HEK293 (cell line): ENCODE results near the gene KCND2.

ENCODE experiments used
- CTCF ChIA-PET: fragments of 350-600 bp; formaldehyde crosslinking; extraction: SDS; loops from one replicate; lab custom pipeline; 2021; ENCODE audit warnings: antibody characterized with exemption; lab: Yijun Ruan, JAX
- POLR2A ChIA-PET: fragments of 300-600 bp; formaldehyde crosslinking; extraction: SDS; loops from one replicate; lab custom pipeline; 2020; ENCODE audit warnings: antibody characterized with exemption, inconsistent platforms; lab: Yijun Ruan, JAX
- H3K27ac ChIP-seq: fragments of 200-500 bp; sonication (Bioruptor generic); 2 replicates; pipeline ENCODE4 v1.5.1; 2014; ENCODE audit warnings: low read depth, low read length, control low read depth, inconsistent platforms; ENCODE audit errors: extremely low read depth
- H3K36me3 ChIP-seq, 2 experiments: fragments of 200-500 bp in 1 of 2; sonication (Bioruptor generic) in 1 of 2; 1 replicate in 1 of 2; 2 replicates in 1 of 2; pipeline ENCODE4 v1.5.1; 2014 to 2017; ENCODE audit warnings: inconsistent platforms in 2 of 2, low read length in 2 of 2; ENCODE audit not compliant: control insufficient read depth in 2 of 2, insufficient read depth in 1 of 2
- H3K4me1 ChIP-seq: fragments of 200-500 bp; sonication (Bioruptor generic); 2 replicates; pipeline ENCODE4 v1.5.1; 2014; ENCODE audit warnings: mild to moderate bottlenecking, low read length, inconsistent platforms; ENCODE audit not compliant: control insufficient read depth, insufficient read depth
- H3K4me3 ChIP-seq: 2 replicates; pipeline ENCODE4 v1.5.1; 2011; ENCODE audit warnings: low read depth, mild to moderate bottlenecking, control low read depth, low read length, moderate library complexity
- H3K9me3 ChIP-seq: fragments of 200-500 bp; sonication (Bioruptor generic); 2 replicates; pipeline ENCODE4 v1.5.1; 2014; ENCODE audit warnings: low read depth, low read length, inconsistent platforms; ENCODE audit not compliant: control insufficient read depth, insufficient read depth
- EGR2 ChIP-seq: fragments of 450-650 bp; formaldehyde crosslinking; IDR thresholded peaks from 2 replicates; pipeline ENCODE4 v1.5.1; 2016; ENCODE audit warnings: low read depth, missing biosample characterization, missing genetic modification characterization
- GLI2 ChIP-seq: fragments of 450-650 bp; formaldehyde crosslinking; IDR thresholded peaks from 2 replicates; pipeline ENCODE4; 2017; ENCODE audit warnings: missing biosample characterization, missing genetic modification characterization, low read depth, borderline replicate concordance
- GLIS2 ChIP-seq: fragments of 450-650 bp; formaldehyde crosslinking; IDR thresholded peaks from 2 replicates; pipeline ENCODE4 v1.5.1; 2016; ENCODE audit warnings: missing biosample characterization, missing genetic modification characterization
- KLF1 ChIP-seq: fragments of 450-650 bp; formaldehyde crosslinking; IDR thresholded peaks from 2 replicates; pipeline ENCODE4 v1.5.1; 2016; ENCODE audit warnings: missing biosample characterization, missing genetic modification characterization
- PRDM1 ChIP-seq: fragments of 450-650 bp; formaldehyde crosslinking; IDR thresholded peaks from 2 replicates; pipeline ENCODE4; 2016; ENCODE audit warnings: missing biosample characterization, missing genetic modification characterization
- RBAK ChIP-seq: fragments of 450-650 bp; formaldehyde crosslinking; IDR thresholded peaks from 2 replicates; pipeline ENCODE4 v1.5.1; 2016; ENCODE audit warnings: missing biosample characterization, missing genetic modification characterization
- SCRT2 ChIP-seq: fragments of 450-650 bp; formaldehyde crosslinking; IDR thresholded peaks from 2 replicates; pipeline ENCODE4 v1.5.1; 2016; ENCODE audit warnings: missing biosample characterization, missing genetic modification characterization
- ZBTB21 ChIP-seq: fragments of 450-650 bp; formaldehyde crosslinking; IDR thresholded peaks from 2 replicates; pipeline ENCODE4 v1.5.1; 2017; ENCODE audit warnings: missing biosample characterization, missing genetic modification characterization
- ZNF132 ChIP-seq: fragments of 450-650 bp; formaldehyde crosslinking; IDR thresholded peaks from 2 replicates; pipeline ENCODE4 v1.5.1; 2017; ENCODE audit warnings: missing biosample characterization, missing genetic modification characterization, borderline replicate concordance
- ZNF133 ChIP-seq: fragments of 450-650 bp; formaldehyde crosslinking; IDR thresholded peaks from 2 replicates; pipeline ENCODE4 v1.5.1; 2016; ENCODE audit warnings: missing biosample characterization, missing genetic modification characterization
- ZNF146 ChIP-seq: fragments of 450-650 bp; formaldehyde crosslinking; IDR thresholded peaks from 2 replicates; pipeline ENCODE4 v1.5.1; 2016; ENCODE audit warnings: missing biosample characterization, missing genetic modification characterization
- ZNF175 ChIP-seq: fragments of 450-650 bp; formaldehyde crosslinking; IDR thresholded peaks from 2 replicates; pipeline ENCODE4 v1.5.1; 2016; ENCODE audit warnings: missing biosample characterization, missing genetic modification characterization
- ZNF221 ChIP-seq: fragments of 450-650 bp; formaldehyde crosslinking; IDR thresholded peaks from 2 replicates; pipeline ENCODE4 v1.5.1; 2017; ENCODE audit warnings: missing biosample characterization, missing genetic modification characterization, borderline replicate concordance
- ZNF311 ChIP-seq: fragments of 450-650 bp; formaldehyde crosslinking; IDR thresholded peaks from 2 replicates; pipeline ENCODE4 v1.5.1; 2017; ENCODE audit warnings: missing biosample characterization, missing genetic modification characterization, borderline replicate concordance
- ZNF335 ChIP-seq: fragments of 450-650 bp; formaldehyde crosslinking; conservative IDR thresholded peaks from 2 replicates; pipeline ENCODE4 v1.5.1; 2016; ENCODE audit warnings: missing biosample characterization, missing genetic modification characterization
- ZNF426 ChIP-seq: fragments of 450-650 bp; formaldehyde crosslinking; IDR thresholded peaks from 2 replicates; pipeline ENCODE4 v1.5.1; 2017; ENCODE audit warnings: missing biosample characterization, missing genetic modification characterization, mild to moderate bottlenecking, inconsistent platforms, moderate library complexity
- ZNF473 ChIP-seq: fragments of 450-650 bp; formaldehyde crosslinking; IDR thresholded peaks from 2 replicates; pipeline ENCODE4 v1.5.1; 2017; ENCODE audit warnings: missing biosample characterization, missing genetic modification characterization
- ZNF571 ChIP-seq: fragments of 450-650 bp; formaldehyde crosslinking; IDR thresholded peaks from 2 replicates; pipeline ENCODE4 v1.5.0; 2017; ENCODE audit warnings: missing biosample characterization, missing genetic modification characterization
- ZNF596 ChIP-seq: fragments of 450-650 bp; IDR thresholded peaks from 2 replicates; pipeline ENCODE4 v1.5.0; 2018; ENCODE audit warnings: missing biosample characterization, mild to moderate bottlenecking, missing genetic modification characterization, moderate library complexity
- ZNF600 ChIP-seq: fragments of 450-650 bp; formaldehyde crosslinking; IDR thresholded peaks from 2 replicates; pipeline ENCODE4 v1.5.1; 2016; ENCODE audit warnings: missing biosample characterization, missing genetic modification characterization
- ZNF660 ChIP-seq: fragments of 450-650 bp; IDR thresholded peaks from 2 replicates; pipeline ENCODE4 v1.5.1; 2018; ENCODE audit warnings: missing biosample characterization, mild to moderate bottlenecking, missing genetic modification characterization
- ZNF677 ChIP-seq: fragments of 450-650 bp; IDR thresholded peaks from 2 replicates; pipeline ENCODE4 v1.5.0; 2018; ENCODE audit warnings: missing biosample characterization, mild to moderate bottlenecking, missing genetic modification characterization, moderate library complexity
- ZXDB ChIP-seq: fragments of 450-650 bp; formaldehyde crosslinking; IDR thresholded peaks from 2 replicates; pipeline ENCODE4 v1.5.1; 2016; ENCODE audit warnings: missing biosample characterization, missing genetic modification characterization
- TF ChIP-seq, protein P1 (sequence below): fragments of 450-650 bp; formaldehyde crosslinking; IDR thresholded peaks from 2 replicates; pipeline ENCODE4 v1.5.1; 2016; ENCODE audit warnings: missing biosample characterization, missing genetic modification characterization
- TF ChIP-seq, protein P2 (sequence below): fragments of 450-650 bp; formaldehyde crosslinking; optimal IDR thresholded peaks from 2 replicates; pipeline ENCODE3; 2016; ENCODE audit warnings: missing biosample characterization, mild to moderate bottlenecking, missing genetic modification characterization
- TF ChIP-seq, protein P3 (sequence below): fragments of 450-650 bp; formaldehyde crosslinking; IDR thresholded peaks from 2 replicates; pipeline ENCODE4 v1.5.1; 2016; ENCODE audit warnings: missing biosample characterization, missing genetic modification characterization
- TF ChIP-seq, protein P4 (sequence below): fragments of 450-650 bp; formaldehyde crosslinking; IDR thresholded peaks from 2 replicates; pipeline ENCODE4 v1.5.1; 2017; ENCODE audit warnings: missing biosample characterization, missing genetic modification characterization
- TF ChIP-seq, protein P5 (sequence below): fragments of 450-650 bp; formaldehyde crosslinking; IDR thresholded peaks from 2 replicates; pipeline ENCODE4 v1.5.1; 2016; ENCODE audit warnings: missing biosample characterization, missing genetic modification characterization, borderline replicate concordance

KCND2 gene

DNA sequence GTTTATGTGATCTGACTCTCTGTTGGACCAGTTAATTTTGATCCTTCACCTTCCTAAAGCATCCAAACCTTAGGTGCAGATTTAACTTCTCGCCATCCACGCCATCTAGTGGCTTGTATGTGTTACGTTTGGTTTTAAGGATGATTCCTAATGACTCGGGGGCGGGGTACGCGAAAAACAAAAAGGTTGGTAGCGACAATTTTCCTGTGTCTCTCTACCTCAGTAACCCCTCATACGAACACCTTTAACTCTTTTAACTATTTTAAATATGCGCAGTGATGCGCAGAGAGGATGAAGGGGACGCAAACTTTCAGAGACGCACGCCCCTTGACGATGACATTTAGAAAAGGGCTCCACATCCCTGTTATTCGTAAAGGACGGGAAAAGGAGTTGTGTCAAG lies 714 bp upstream of the KCND2 start (continued):
- TF ChIP-seq ZNF221 (tag by site-specific recombination) (no peak), ZNF571 (tag by site-specific recombination) (no peak)

DNA sequence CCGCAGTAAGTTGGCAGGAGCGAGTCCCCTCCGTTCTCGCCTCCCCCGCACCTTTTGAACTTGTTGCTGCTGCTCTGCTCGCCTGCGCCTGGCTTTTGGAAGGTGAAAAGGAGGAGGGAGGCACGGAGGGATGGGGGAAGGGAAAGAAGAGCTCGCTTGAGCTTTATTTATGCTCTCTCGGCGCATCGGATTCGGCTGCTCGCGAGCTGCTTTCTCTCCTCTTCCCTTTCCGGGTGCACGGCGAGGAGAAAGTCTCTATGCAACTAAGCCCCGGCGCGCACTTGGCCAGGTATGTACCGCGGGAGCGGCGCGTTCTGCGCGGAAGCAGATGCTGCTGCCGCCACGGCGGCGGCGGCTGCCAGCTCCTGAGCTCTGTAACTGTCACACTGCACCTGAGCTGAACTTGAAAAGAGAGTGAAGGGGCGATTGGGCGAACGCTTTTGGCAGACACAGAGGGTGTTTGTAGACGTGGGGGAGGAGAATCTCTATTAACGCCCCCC lies 551 bp downstream of the KCND2 start:
- Histone ChIP-seq H3K9me3 (no peaks in the 10 kb centered on the region), H3K36me3 (no peaks in the 10 kb centered on the region), H3K4me1 (no peaks in the 10 kb centered on the region), H3K27ac (no peak overlapping the region), H3K4me3 (peak overlapping the region; percentile 42)
- ChIA-PET CTCF (interaction anchor here (0.6 to 2.3 kb wide), 7 partner anchors 8 to 1680 kb away, joined by 3 to 9 read pairs (median 4); no protein-coding TSS in a partner anchor), POLR2A (no interaction called here)
- TF ChIP-seq ZNF426 (tag by site-specific recombination) (no peak), GLIS2 (tag by site-specific recombination) (no peak), ZBTB21 (tag by site-specific recombination) (no peak), ZNF133 (tag by site-specific recombination) (no peak), ZNF335 (tag by site-specific recombination) (peak; percentile 31; the same call in 1 of the 2 replicates), ZNF311 (tag by site-specific recombination) (no peak), PRDM1 (tag by site-specific recombination) (peak; percentile 54), ZNF677 (no peak), KLF1 (tag by site-specific recombination) (no peak), ZNF600 (tag by site-specific recombination) (no peak), ZNF660 (tag by site-specific recombination) (no peak), ZNF146 (tag by site-specific recombination) (no peak), SCRT2 (tag by site-specific recombination) (peak; percentile 72)
- TF ChIP-seq, protein P1, sequence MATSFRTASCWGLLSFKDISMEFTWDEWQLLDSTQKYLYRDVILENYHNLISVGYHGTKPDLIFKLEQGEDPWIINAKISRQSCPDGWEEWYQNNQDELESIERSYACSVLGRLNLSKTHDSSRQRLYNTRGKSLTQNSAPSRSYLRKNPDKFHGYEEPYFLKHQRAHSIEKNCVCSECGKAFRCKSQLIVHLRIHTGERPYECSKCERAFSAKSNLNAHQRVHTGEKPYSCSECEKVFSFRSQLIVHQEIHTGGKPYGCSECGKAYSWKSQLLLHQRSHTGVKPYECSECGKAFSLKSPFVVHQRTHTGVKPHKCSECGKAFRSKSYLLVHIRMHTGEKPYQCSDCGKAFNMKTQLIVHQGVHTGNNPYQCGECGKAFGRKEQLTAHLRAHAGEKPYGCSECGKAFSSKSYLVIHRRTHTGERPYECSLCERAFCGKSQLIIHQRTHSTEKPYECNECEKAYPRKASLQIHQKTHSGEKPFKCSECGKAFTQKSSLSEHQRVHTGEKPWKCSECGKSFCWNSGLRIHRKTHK (tag by site-specific recombination) = no peak
- TF ChIP-seq, protein P2, sequence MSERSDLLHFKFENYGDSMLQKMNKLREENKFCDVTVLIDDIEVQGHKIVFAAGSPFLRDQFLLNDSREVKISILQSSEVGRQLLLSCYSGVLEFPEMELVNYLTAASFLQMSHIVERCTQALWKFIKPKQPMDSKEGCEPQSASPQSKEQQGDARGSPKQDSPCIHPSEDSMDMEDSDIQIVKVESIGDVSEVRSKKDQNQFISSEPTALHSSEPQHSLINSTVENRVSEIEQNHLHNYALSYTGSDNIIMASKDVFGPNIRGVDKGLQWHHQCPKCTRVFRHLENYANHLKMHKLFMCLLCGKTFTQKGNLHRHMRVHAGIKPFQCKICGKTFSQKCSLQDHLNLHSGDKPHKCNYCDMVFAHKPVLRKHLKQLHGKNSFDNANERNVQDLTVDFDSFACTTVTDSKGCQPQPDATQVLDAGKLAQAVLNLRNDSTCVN (tag by site-specific recombination) = peak; percentile 41
- TF ChIP-seq, protein P3, sequence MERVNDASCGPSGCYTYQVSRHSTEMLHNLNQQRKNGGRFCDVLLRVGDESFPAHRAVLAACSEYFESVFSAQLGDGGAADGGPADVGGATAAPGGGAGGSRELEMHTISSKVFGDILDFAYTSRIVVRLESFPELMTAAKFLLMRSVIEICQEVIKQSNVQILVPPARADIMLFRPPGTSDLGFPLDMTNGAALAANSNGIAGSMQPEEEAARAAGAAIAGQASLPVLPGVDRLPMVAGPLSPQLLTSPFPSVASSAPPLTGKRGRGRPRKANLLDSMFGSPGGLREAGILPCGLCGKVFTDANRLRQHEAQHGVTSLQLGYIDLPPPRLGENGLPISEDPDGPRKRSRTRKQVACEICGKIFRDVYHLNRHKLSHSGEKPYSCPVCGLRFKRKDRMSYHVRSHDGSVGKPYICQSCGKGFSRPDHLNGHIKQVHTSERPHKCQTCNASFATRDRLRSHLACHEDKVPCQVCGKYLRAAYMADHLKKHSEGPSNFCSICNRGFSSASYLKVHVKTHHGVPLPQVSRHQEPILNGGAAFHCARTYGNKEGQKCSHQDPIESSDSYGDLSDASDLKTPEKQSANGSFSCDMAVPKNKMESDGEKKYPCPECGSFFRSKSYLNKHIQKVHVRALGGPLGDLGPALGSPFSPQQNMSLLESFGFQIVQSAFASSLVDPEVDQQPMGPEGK (tag by site-specific recombination) = no peak
- TF ChIP-seq, all 188 proteins: peak for 4

DNA sequence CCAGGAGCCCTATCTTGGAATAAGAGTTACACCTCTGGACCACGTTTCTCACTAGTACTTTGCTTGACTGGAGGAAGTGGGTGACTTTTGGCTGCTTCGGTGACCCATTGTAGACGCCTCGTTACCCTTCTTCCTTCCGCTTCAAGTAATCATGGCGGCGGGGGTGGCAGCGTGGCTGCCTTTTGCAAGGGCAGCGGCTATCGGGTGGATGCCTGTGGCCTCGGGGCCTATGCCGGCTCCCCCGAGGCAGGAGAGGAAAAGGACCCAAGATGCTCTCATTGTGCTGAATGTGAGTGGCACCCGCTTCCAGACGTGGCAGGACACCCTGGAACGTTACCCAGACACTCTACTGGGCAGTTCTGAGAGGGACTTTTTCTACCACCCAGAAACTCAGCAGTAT lies 1.5 kb downstream of the KCND2 start:
- Histone ChIP-seq H3K27ac (no peak overlapping the region), H3K9me3 (no peaks in the 10 kb centered on the region), H3K4me1 (no peaks in the 10 kb centered on the region), H3K36me3 (no peaks in the 10 kb centered on the region), H3K4me3 (no peak overlapping the region)
- ChIA-PET CTCF (interaction anchor here (2.2 to 2.3 kb wide), 2 partner anchors 16 to 338 kb away, joined by 5 to 9 read pairs; no protein-coding TSS in a partner anchor), POLR2A (no interaction called here)
- no peak for TF ChIP-seq ZXDB (tag by site-specific recombination)
- no peak for TF ChIP-seq RBAK (tag by site-specific recombination)
- TF ChIP-seq, protein P4, sequence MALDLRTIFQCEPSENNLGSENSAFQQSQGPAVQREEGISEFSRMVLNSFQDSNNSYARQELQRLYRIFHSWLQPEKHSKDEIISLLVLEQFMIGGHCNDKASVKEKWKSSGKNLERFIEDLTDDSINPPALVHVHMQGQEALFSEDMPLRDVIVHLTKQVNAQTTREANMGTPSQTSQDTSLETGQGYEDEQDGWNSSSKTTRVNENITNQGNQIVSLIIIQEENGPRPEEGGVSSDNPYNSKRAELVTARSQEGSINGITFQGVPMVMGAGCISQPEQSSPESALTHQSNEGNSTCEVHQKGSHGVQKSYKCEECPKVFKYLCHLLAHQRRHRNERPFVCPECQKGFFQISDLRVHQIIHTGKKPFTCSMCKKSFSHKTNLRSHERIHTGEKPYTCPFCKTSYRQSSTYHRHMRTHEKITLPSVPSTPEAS = no peak
- TF ChIP-seq ZNF596 (tag by site-specific recombination) = no peak
- no peak for TF ChIP-seq GLIS2 (tag by site-specific recombination)
- TF ChIP-seq GLI2 (tag by site-specific recombination) = no peak
- no peak for TF ChIP-seq ZNF133 (tag by site-specific recombination)
- TF ChIP-seq, protein P5, sequence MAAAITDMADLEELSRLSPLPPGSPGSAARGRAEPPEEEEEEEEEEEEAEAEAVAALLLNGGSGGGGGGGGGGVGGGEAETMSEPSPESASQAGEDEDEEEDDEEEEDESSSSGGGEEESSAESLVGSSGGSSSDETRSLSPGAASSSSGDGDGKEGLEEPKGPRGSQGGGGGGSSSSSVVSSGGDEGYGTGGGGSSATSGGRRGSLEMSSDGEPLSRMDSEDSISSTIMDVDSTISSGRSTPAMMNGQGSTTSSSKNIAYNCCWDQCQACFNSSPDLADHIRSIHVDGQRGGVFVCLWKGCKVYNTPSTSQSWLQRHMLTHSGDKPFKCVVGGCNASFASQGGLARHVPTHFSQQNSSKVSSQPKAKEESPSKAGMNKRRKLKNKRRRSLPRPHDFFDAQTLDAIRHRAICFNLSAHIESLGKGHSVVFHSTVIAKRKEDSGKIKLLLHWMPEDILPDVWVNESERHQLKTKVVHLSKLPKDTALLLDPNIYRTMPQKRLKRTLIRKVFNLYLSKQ (tag by site-specific recombination) = no peak
- no peak for TF ChIP-seq ZNF132 (tag by site-specific recombination)
- no peak for TF ChIP-seq EGR2 (tag by site-specific recombination)
- no peak for TF ChIP-seq ZNF175 (tag by site-specific recombination)
- no peak for TF ChIP-seq ZNF473
